Thyroid gland (tissue), 4 donors: ENCODE data around the gene TBL1Y.

Experiments used
- POLR2A ChIP-seq, 2 donors: fragments of 450-650 bp; IDR thresholded peaks; one replicate each; pipeline ENCODE4 v1.6.1; 2017; ENCODE audit warnings: antibody characterized with exemption in 2 of 2, mild to moderate bottlenecking in 2 of 2, moderate library complexity in 1 of 2
- TF ChIP-seq, protein P1 (sequence below), 6 experiments: fragments of 200-600 bp in 3 of 6; fragments of 450-650 bp in 3 of 6; sonication (generic) in 3 of 6; IDR thresholded peaks; one replicate each; pipeline ENCODE4 v1.5.1; 2016 to 2019; ENCODE audit warnings: antibody characterized with exemption in 6 of 6, mild to moderate bottlenecking in 2 of 6, inconsistent platforms in 1 of 6, moderate library complexity in 1 of 6

DNA sequence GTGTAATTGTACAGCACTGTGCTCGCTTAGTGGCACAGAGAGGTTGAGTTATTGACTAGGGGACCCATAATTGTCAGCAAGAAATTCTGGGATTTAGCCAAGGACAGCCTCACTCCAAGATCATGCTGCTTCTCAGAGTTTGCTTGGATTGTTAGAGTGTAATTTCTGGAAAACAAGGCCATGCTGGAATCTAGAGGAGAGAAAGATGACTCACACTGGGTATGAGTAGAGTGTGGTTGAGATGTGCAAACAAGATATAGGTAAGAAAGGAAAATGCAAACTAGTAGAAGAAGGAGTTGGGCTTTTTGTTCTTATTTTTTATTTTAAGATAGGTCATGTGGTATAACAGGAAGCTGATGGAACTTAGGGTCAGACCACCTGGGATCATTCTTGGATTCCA lies 97.4 kb downstream of the TBL1Y start:
- TF ChIP-seq, protein P1, sequence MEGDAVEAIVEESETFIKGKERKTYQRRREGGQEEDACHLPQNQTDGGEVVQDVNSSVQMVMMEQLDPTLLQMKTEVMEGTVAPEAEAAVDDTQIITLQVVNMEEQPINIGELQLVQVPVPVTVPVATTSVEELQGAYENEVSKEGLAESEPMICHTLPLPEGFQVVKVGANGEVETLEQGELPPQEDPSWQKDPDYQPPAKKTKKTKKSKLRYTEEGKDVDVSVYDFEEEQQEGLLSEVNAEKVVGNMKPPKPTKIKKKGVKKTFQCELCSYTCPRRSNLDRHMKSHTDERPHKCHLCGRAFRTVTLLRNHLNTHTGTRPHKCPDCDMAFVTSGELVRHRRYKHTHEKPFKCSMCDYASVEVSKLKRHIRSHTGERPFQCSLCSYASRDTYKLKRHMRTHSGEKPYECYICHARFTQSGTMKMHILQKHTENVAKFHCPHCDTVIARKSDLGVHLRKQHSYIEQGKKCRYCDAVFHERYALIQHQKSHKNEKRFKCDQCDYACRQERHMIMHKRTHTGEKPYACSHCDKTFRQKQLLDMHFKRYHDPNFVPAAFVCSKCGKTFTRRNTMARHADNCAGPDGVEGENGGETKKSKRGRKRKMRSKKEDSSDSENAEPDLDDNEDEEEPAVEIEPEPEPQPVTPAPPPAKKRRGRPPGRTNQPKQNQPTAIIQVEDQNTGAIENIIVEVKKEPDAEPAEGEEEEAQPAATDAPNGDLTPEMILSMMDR (IDR thresholded peaks at IDR 0.05) = no peak
- no peak for TF ChIP-seq POLR2A (IDR thresholded peaks at IDR 0.05)
